ENCODE measurements around the gene LPCAT1.

DNA sequence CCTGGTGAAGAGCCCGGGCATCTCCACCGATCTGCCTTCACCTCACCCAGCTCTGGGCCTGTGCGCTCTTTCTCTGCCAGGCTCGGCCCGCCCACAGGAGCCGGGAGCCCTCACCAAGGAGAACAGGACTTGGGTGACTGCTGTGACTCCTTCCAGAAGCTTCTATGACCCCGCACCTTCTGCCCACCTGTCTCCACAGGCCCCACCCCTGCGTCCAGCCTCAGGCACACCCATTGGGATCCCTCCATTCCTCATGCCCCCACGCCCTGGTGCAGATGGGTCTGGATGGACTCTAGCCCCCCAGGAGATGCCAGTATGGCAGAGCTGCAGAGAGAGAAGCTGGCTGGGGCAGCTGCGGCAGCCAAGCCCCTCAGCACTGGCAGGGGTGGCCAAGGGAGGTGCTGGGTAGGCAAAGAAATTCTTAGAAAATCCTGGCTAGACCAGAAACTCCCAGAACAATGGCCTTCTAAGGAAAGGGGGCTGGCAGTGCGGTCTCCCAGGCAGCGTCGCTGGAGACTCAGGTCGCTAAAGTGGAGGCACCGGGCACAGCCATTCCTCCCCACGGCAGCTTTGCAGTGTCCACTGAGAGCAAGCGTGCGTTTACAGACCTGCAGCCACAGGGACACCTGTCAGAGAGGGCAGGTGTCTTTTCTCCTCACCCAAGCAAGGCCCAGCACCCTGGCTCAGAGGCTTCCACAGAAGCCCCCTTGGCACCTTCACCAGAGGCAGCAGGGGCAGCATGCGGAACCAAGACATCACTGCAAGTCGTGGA is 17.3 kb downstream of the LPCAT1 start:
- TF ChIP-seq, protein P1, sequence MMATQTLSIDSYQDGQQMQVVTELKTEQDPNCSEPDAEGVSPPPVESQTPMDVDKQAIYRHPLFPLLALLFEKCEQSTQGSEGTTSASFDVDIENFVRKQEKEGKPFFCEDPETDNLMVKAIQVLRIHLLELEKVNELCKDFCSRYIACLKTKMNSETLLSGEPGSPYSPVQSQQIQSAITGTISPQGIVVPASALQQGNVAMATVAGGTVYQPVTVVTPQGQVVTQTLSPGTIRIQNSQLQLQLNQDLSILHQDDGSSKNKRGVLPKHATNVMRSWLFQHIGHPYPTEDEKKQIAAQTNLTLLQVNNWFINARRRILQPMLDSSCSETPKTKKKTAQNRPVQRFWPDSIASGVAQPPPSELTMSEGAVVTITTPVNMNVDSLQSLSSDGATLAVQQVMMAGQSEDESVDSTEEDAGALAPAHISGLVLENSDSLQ (IDR thresholded peaks at IDR 0.05) = no peak
- TF ChIP-seq CTCF (IDR thresholded peaks at IDR 0.05 in 2 of 3, conservative IDR thresholded peaks at IDR 0.05 in 1 of 3; ENCODE audit: control insufficient read depth in 2 of 3, extremely low read depth in 1 of 3, insufficient read depth in 1 of 3, low read depth in 3 of 3, low read length in 3 of 3) = no peak
- TF ChIP-seq TARDBP (IDR thresholded peaks at IDR 0.05; ENCODE audit: borderline replicate concordance) = no peak
- no peak for TF ChIP-seq CREM (IDR thresholded peaks at IDR 0.05; ENCODE audit: low read depth)
- TF ChIP-seq TAF1 (IDR thresholded peaks at IDR 0.05; ENCODE audit: borderline replicate concordance, low read depth, low read length) = no peak
- TF ChIP-seq CHD2 (IDR thresholded peaks at IDR 0.05; ENCODE audit: borderline replicate concordance, low read depth, low read length) = no peak
- TF ChIP-seq USF2 (IDR thresholded peaks at IDR 0.05; ENCODE audit: borderline replicate concordance, low read depth, low read length) = no peak
